SK-N-SH (cell line): ENCODE results near the gene CHD6. TPM values are rescaled to one million over a fixed set of nuclear protein-coding genes. Genes with fewer than 3 reads are reported as not detected.

Experiments
- CTCF ChIA-PET: fragments of 300-600, 350-600 bp; formaldehyde crosslinking; extraction: SDS; loops from one replicate; lab custom pipeline; 2021; lab: Yijun Ruan, JAX
- POLR2A ChIA-PET: fragments of 350-600 bp; sonication (Branson Sonifier 250); formaldehyde crosslinking; extraction: SDS; loops from one replicate; lab custom pipeline; 2020; ENCODE audit warnings: antibody characterized with exemption, inconsistent platforms; lab: Yijun Ruan, JAX
- DNase-seq: peaks from one replicate; pipeline ENCODE4 v3.0.0; 2012
- H2AFZ ChIP-seq: fragments of 200-600 bp; sonication (generic); 2 replicates; pipeline ENCODE4 v1.8.1; 2016; ENCODE audit warnings: antibody characterized with exemption, mild to moderate bottlenecking, low read depth
- H3F3A ChIP-seq: fragments of 200-600 bp; sonication (generic); replicated peaks from 2 replicates; pipeline ENCODE3; 2016; ENCODE audit warnings: antibody characterized with exemption, mild to moderate bottlenecking; ENCODE audit not compliant: insufficient read depth
- H3K27ac ChIP-seq, 2 experiments: fragments of 200-500 bp in 1 of 2; fragments of 200-600 bp in 1 of 2; sonication (Bioruptor generic) in 1 of 2; sonication (generic), shearing (Covaris generic) in 1 of 2; 2 replicates each; pipeline versions ENCODE4 v1.5.1 to v1.6.1; 2014 to 2016; ENCODE audit warnings: low read depth in 2 of 2, inconsistent platforms in 1 of 2, low read length in 1 of 2, mild to moderate bottlenecking in 1 of 2, mixed read lengths in 1 of 2
- H3K27me3 ChIP-seq: fragments of 200-600 bp; sonication (generic), shearing (Covaris generic); 2 replicates; pipeline ENCODE4 v1.6.1; 2016; ENCODE audit warnings: mixed run types; ENCODE audit not compliant: insufficient read depth
- H3K36me3 ChIP-seq, 2 experiments: fragments of 200-500 bp in 1 of 2; fragments of 200-600 bp in 1 of 2; sonication (Bioruptor generic) in 1 of 2; sonication (generic) in 1 of 2; replicated peaks in 1 of 2; 2 replicates each; pipeline versions ENCODE3 to v1.5.1; 2014 to 2016; ENCODE audit warnings: low read length in 1 of 2, mild to moderate bottlenecking in 1 of 2; ENCODE audit not compliant: insufficient read depth in 2 of 2, control insufficient read depth in 1 of 2
- H3K4me1 ChIP-seq, 2 experiments: fragments of 200-500 bp in 1 of 2; fragments of 200-600 bp in 1 of 2; sonication (Bioruptor generic) in 1 of 2; sonication (generic), shearing (Covaris generic) in 1 of 2; 2 replicates each; pipeline versions ENCODE4 v1.5.1 to v1.6.1; 2014 to 2016; ENCODE audit warnings: low read depth in 1 of 2, low read length in 1 of 2, mixed run types in 1 of 2; ENCODE audit not compliant: insufficient read depth in 2 of 2, control insufficient read depth in 1 of 2
- H3K4me2 ChIP-seq: fragments of 200-600 bp; sonication (generic), shearing (Covaris generic); 2 replicates; pipeline ENCODE4 v1.6.1; 2017; ENCODE audit warnings: mixed run types
- H3K4me3 ChIP-seq, 2 experiments: fragments of 200-500 bp in 1 of 2; fragments of 200-600 bp in 1 of 2; sonication (Bioruptor generic) in 1 of 2; sonication (generic), shearing (Covaris generic) in 1 of 2; 2 replicates each; pipeline versions ENCODE4 v1.5.1 to v1.8.1; 2014 to 2016; ENCODE audit warnings: low read depth in 2 of 2, inconsistent platforms in 1 of 2, low read length in 1 of 2, mild to moderate bottlenecking in 1 of 2, mixed read lengths in 1 of 2, moderate library complexity in 1 of 2
- H3K79me2 ChIP-seq: fragments of 200-600 bp; sonication (generic); 2 replicates; pipeline ENCODE4 v1.8.1; 2017; ENCODE audit warnings: mild to moderate bottlenecking; ENCODE audit not compliant: insufficient read depth
- H3K9ac ChIP-seq: fragments of 200-600 bp; sonication (generic); 2 replicates; pipeline ENCODE4 v1.6.1; 2017; ENCODE audit warnings: mixed run types
- H3K9me2 ChIP-seq: fragments of 200-600 bp; sonication (generic); 2 replicates; pipeline ENCODE4 v1.6.1; 2017; ENCODE audit warnings: mixed run types
- H3K9me3 ChIP-seq: fragments of 200-600 bp; sonication (generic); 2 replicates; pipeline ENCODE4 v1.6.1; 2017; ENCODE audit warnings: mixed run types, mild to moderate bottlenecking, moderate library complexity
- H4K20me1 ChIP-seq: fragments of 200-600 bp; sonication (generic); 2 replicates; pipeline ENCODE4 v1.6.1; 2017; ENCODE audit warnings: mild to moderate bottlenecking, mixed run types; ENCODE audit not compliant: insufficient read depth
- CHD2 ChIP-seq: fragments of 150-350 bp; IDR thresholded peaks from 2 replicates; pipeline ENCODE4 v1.6.1; 2018; ENCODE audit warnings: low read length; ENCODE audit not compliant: partially characterized antibody
- EP300 ChIP-seq, 2 experiments: IDR thresholded peaks; 2 replicates each; pipeline versions ENCODE4 v1.4.0 to v1.6.1; 2012; ENCODE audit warnings: borderline replicate concordance in 1 of 2, low read depth in 1 of 2, low read length in 1 of 2
- FOSL2 ChIP-seq: IDR thresholded peaks from 2 replicates; pipeline ENCODE4 v1.4.0; 2012; ENCODE audit warnings: low read depth, mild to moderate bottlenecking, moderate library complexity, borderline replicate concordance
- GATA2 ChIP-seq: sonication (generic); formaldehyde crosslinking; IDR thresholded peaks from 2 replicates; pipeline ENCODE4 v1.5.0; 2020; ENCODE audit warnings: mild to moderate bottlenecking, missing genetic modification reagents
- JUND ChIP-seq: IDR thresholded peaks from 2 replicates; pipeline ENCODE4 v1.4.0; 2012
- MEF2A ChIP-seq: IDR thresholded peaks from 2 replicates; pipeline ENCODE4 v1.4.0; 2012; ENCODE audit warnings: low read depth, borderline replicate concordance
- MXI1 ChIP-seq: IDR thresholded peaks from 2 replicates; pipeline ENCODE4 v1.6.1; 2012; ENCODE audit warnings: mild to moderate bottlenecking, low read depth, low read length, improper control_type of control experiment
- NFIC ChIP-seq: IDR thresholded peaks from 2 replicates; pipeline ENCODE4 v1.4.0; 2012; ENCODE audit warnings: borderline replicate concordance
- NRF1 ChIP-seq: IDR thresholded peaks from 2 replicates; pipeline ENCODE4 v1.6.1; 2012; ENCODE audit warnings: low read depth, mild to moderate bottlenecking, low read length
- POLR2AphosphoS5 ChIP-seq: IDR thresholded peaks from 2 replicates; pipeline ENCODE4 v1.6.1; 2012; ENCODE audit warnings: low read depth, low read length
- RAD21 ChIP-seq: IDR thresholded peaks from 2 replicates; pipeline ENCODE4 v1.6.1; 2012; ENCODE audit warnings: mild to moderate bottlenecking, low read length
- RFX5 ChIP-seq: IDR thresholded peaks from 2 replicates; pipeline ENCODE4 v1.6.1; 2012; ENCODE audit warnings: mild to moderate bottlenecking, improper control_type of control experiment, low read length
- RXRA ChIP-seq: IDR thresholded peaks from 2 replicates; pipeline ENCODE4 v1.4.0; 2012; ENCODE audit warnings: low read depth, mild to moderate bottlenecking, borderline replicate concordance
- SMC3 ChIP-seq: IDR thresholded peaks from 2 replicates; pipeline ENCODE4 v1.6.1; 2012; ENCODE audit warnings: low read depth, low read length, improper control_type of control experiment
- TCF12 ChIP-seq: IDR thresholded peaks from 2 replicates; pipeline ENCODE4 v1.4.0; 2012
- WGBS: methylation state at CpG from one replicate; pipeline ENCODE4 v1.1.6; 2017; ENCODE audit warnings: low lambda C conversion rate; 5-methylcytosine and 5-hydroxymethylcytosine counted together
- polyA plus RNA-seq, 3 experiments: library from polyadenylated mRNA; depleted of rRNA; stranded (reverse); fragments of >200 nt; gene quantifications; 2 replicates each; pipeline ENCODE4 v1.2.3, GENCODE V29; 2012
- TF ChIP-seq, protein P1 (sequence below): fragments of 200-600 bp; sonication (generic); IDR thresholded peaks from 2 replicates; pipeline ENCODE4 v1.6.1; 2017; ENCODE audit warnings: antibody characterized with exemption, mild to moderate bottlenecking, moderate library complexity
- TF ChIP-seq, protein P2 (sequence below): IDR thresholded peaks from 2 replicates; pipeline ENCODE4 v1.4.0; 2012; ENCODE audit warnings: low read depth, borderline replicate concordance
- TF ChIP-seq, protein P3 (sequence below): IDR thresholded peaks from 2 replicates; pipeline ENCODE4 v1.4.0; 2012; ENCODE audit warnings: low read depth
- TF ChIP-seq, protein P4 (sequence below): fragments of 150-350 bp; IDR thresholded peaks from 2 replicates; pipeline ENCODE4 v1.6.1; 2017; ENCODE audit warnings: antibody characterized with exemption, low read length, low read depth, borderline replicate concordance

CHD6 gene
- polyA plus RNA-seq, 1 of the 3 experiments (the other 2 are of a cell fraction) = 7.1 TPM

DNA sequence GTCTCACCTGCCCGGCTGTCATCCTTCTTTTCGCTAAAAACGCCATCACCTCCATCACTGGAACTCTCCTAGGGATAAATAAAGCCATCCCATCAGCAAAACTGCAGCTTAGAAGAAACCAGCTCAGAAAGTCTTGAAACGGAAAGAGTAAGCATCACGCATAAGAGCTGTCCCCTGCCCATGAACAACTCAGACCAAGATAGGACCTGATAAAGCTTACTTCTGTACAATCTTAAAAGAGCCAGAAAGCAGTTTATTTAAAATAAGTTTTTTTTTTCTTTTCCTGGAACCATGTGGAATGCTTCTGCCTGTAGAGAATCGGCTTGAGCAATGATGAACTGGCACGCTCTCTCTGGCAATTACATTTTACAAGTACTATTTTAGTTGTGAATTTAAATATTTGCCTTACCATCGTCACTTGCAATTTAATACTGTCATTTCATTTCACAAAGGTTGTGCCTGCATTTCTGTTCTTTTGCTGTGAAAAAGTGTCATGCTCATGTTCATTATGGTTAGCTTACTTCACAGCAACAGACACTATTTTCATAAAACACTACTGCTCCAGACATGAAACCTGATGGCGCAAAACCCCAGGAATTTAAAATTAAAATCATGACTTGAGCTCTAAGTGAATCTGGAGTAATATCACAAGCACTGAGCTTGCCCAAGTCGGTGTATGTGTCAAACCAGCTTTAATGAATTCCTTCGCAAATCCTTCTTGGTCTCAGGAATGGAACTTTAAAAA is 191.9 kb downstream of the CHD6 start:
- Histone ChIP-seq H2AFZ (no peak overlapping the region), H3K4me2 (no peak overlapping the region), H3K9me3 (no peaks in the 10 kb centered on the region), H3K9me2 (no peaks in the 10 kb centered on the region), H3K4me1 (no peaks in the 10 kb centered on the region; a peak in 2 of 4 replicates), H3K79me2 (no peaks in the 10 kb centered on the region), H3K27me3 (no peaks in the 10 kb centered on the region), H3K9ac (no peak overlapping the region), H3F3A (no peaks in the 10 kb centered on the region), H4K20me1 (no peaks in the 10 kb centered on the region), H3K36me3 (peaks cover 40 to 79% of the 10 kb centered on the region in 2 experiments), H3K4me3 (no peak overlapping the region), H3K27ac (no peak overlapping the region)
- POLR2A ChIA-PET = no interaction called here
- CTCF ChIA-PET = interaction anchor here (1.0 to 1.7 kb wide), 3 partner anchors 15 to 253 kb away, joined by 3 to 7 read pairs (median 4); no protein-coding TSS in a partner anchor
- no peak for DNase-seq
- no peak for TF ChIP-seq EP300 (IDR thresholded peaks at IDR 0.05; ENCODE audit: borderline replicate concordance in 1 of 2, low read depth in 1 of 2, low read length in 1 of 2)
- no peak for TF ChIP-seq JUND
- no peak for TF ChIP-seq MEF2A
- TF ChIP-seq, protein P1, sequence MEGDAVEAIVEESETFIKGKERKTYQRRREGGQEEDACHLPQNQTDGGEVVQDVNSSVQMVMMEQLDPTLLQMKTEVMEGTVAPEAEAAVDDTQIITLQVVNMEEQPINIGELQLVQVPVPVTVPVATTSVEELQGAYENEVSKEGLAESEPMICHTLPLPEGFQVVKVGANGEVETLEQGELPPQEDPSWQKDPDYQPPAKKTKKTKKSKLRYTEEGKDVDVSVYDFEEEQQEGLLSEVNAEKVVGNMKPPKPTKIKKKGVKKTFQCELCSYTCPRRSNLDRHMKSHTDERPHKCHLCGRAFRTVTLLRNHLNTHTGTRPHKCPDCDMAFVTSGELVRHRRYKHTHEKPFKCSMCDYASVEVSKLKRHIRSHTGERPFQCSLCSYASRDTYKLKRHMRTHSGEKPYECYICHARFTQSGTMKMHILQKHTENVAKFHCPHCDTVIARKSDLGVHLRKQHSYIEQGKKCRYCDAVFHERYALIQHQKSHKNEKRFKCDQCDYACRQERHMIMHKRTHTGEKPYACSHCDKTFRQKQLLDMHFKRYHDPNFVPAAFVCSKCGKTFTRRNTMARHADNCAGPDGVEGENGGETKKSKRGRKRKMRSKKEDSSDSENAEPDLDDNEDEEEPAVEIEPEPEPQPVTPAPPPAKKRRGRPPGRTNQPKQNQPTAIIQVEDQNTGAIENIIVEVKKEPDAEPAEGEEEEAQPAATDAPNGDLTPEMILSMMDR = no peak
- no peak for TF ChIP-seq SMC3
- TF ChIP-seq GATA2 = no peak
- no peak for TF ChIP-seq CHD2
- TF ChIP-seq NRF1 = no peak
- no peak for TF ChIP-seq TCF12
- 92% methylated on average over 11 of the region's 11 CpGs for WGBS

DNA sequence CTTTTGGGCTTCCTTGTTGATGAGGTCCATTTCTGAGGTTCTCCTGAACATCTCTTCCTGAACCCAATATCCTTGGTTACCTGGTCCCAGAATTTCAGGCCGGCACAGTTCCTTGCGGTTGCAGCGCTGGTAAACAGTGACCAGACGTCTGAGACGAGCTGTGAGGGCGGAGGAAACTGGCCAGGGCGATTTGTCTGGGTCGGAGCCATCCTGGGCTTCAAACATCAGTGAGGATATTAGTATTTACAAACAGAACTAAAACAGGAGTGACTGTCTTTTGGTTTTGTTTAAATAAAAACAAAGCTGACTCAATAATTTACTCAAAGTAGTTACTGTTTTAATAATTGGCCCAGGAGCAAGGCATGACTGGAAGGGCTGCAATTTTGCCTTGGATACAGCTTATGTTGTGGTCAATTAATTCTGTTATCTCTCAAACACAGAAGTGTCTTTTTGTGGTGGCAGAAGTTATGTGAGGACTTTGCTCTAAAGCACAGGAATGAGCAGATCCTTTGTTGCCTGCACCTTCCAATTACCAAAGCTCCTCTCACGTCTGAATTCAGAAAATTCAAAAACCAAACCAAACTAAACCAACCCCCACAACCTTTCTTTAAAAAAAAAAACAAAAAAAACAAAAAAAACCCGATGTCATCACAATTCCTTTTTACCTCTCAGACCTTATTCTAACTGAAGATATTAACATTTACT is 192.8 kb downstream of the CHD6 start:
- DNase-seq = no peak
- TF ChIP-seq, protein P1 = no peak
- TF ChIP-seq, protein P2, sequence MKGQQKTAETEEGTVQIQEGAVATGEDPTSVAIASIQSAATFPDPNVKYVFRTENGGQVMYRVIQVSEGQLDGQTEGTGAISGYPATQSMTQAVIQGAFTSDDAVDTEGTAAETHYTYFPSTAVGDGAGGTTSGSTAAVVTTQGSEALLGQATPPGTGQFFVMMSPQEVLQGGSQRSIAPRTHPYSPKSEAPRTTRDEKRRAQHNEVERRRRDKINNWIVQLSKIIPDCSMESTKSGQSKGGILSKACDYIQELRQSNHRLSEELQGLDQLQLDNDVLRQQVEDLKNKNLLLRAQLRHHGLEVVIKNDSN = no peak
- TF ChIP-seq RXRA (no peak), NFIC (no peak), POLR2AphosphoS5 (no peak), JUND (no peak), RFX5 (no peak), MEF2A (no peak), FOSL2 (no peak), MXI1 (no peak), RAD21 (no peak)
- TF ChIP-seq, protein P3, sequence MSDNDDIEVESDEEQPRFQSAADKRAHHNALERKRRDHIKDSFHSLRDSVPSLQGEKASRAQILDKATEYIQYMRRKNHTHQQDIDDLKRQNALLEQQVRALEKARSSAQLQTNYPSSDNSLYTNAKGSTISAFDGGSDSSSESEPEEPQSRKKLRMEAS = no peak
- TF ChIP-seq, protein P4, sequence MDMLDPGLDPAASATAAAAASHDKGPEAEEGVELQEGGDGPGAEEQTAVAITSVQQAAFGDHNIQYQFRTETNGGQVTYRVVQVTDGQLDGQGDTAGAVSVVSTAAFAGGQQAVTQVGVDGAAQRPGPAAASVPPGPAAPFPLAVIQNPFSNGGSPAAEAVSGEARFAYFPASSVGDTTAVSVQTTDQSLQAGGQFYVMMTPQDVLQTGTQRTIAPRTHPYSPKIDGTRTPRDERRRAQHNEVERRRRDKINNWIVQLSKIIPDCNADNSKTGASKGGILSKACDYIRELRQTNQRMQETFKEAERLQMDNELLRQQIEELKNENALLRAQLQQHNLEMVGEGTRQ = no peak
- CTCF ChIA-PET = interaction anchor here (1.0 kb wide), 1 partner anchor 28 kb away, joined by 3 read pairs; no protein-coding TSS in a partner anchor
- Histone ChIP-seq H2AFZ (no peak overlapping the region), H3K9ac (no peak overlapping the region), H3K27ac (no peak overlapping the region), H3K4me2 (no peak overlapping the region), H3K4me1 (no peaks in the 10 kb centered on the region; a peak in 2 of 4 replicates), H4K20me1 (no peaks in the 10 kb centered on the region), H3K9me3 (no peaks in the 10 kb centered on the region), H3K4me3 (no peak overlapping the region), H3F3A (no peaks in the 10 kb centered on the region), H3K9me2 (no peaks in the 10 kb centered on the region), H3K79me2 (no peaks in the 10 kb centered on the region), H3K27me3 (no peaks in the 10 kb centered on the region), H3K36me3 (peaks cover 48 to 83% of the 10 kb centered on the region in 2 experiments)
- 94% methylated on average over 10 of the region's 10 CpGs for WGBS
- POLR2A ChIA-PET = no interaction called here
